HG03378 (cell line): ENCODE data around the gene S100G.
"Not testable (repeated sequence)": the region's sequence is repeated elsewhere in the genome, so short reads cannot be mapped to it uniquely, and the experiment has no call there.

Experiments
- ATAC-seq: cut with Tn5 transposase; IDR thresholded peaks from one replicate; pipeline ENCODE4 v1.9.1; 2021; ENCODE audit warnings: mild to moderate bottlenecking, moderate library complexity; ENCODE audit not compliant: unreplicated experiment

S100G gene, protein sequence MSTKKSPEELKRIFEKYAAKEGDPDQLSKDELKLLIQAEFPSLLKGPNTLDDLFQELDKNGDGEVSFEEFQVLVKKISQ

DNA sequence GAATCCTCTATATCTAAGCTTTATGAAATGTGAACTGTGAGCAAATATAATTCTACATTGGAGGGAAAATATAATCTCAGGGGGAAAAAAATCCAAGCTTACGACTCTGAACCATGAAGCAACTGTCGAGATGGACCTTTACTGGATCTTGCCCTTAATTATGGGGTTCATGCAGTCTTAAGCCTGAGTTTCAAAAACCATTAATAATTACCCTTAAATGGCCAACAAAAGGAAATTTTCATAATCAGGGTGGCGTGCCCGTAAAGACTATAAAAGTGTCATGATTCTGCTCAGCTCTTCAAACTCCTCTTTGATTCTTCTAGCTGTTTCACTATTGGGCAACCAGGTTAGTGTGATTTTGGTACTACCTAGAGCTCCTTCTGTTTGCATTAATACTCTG lies at the start of gene S100G:
S100G (plus strand) TSS at position 301 of the 400 bp plus-strand sequence. CDS start 849 bp downstream, outside the sequence.
- ATAC-seq, result no peak

DNA sequence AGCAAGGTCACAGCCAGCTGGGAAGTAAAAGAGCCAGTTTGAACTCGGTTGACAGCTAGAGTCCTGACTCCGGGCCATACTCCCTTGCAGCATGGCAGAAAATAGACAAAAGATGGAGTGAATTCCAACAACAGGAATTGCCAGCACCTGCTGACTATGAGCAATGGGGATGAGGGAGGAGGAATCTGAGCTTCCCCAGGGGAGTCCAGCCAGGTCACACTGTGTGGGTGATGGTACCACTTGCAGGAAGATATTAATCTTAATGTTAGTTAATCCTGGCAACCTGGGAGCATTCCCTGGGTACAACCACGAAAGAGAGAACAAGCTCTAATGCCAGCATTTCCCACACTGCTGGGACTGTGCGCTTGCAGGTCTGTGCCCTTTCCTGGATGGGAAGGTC lies 48.1 kb upstream of the S100G start:
- no peak for ATAC-seq

DNA sequence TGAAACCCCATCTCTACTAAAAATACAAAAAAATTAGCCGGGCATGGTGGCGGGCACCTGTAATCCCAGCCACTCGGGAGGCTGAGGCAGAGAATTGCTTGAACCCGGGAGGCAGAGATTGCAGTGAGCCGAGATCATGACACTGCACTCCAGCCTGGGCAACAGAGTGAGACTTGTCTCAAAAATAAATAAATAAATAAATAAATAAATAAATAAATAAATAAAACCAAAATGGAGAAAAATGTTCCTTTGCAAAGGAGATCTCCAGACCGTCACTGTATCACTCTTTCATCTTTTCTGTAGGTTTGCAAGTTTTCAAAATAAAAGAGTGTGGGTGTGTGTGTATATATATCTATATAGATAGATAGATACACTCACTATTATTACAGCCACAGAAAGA lies 46.7 kb upstream of the S100G start:
- ATAC-seq, result not testable (repeated sequence)

DNA sequence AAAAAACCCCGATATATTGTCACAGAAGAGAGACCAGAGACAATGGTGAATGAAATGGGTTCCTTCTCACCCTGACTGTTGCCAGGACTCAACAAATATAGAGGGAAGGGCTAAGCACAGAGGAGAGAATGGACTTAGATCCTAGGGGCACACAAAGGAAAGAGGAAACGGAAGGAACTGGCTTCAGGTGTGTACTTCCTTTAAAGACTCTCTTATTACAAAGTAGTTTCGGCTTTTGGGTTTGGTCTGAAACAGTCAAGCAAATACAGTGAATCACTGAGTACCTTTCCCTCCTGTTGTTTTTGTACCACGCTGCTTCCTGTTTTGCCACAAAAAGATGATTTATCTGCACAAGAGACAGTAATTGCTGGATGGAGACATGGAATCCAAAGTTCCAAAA lies 46.1 kb upstream of the S100G start:
- ATAC-seq, result no peak

DNA sequence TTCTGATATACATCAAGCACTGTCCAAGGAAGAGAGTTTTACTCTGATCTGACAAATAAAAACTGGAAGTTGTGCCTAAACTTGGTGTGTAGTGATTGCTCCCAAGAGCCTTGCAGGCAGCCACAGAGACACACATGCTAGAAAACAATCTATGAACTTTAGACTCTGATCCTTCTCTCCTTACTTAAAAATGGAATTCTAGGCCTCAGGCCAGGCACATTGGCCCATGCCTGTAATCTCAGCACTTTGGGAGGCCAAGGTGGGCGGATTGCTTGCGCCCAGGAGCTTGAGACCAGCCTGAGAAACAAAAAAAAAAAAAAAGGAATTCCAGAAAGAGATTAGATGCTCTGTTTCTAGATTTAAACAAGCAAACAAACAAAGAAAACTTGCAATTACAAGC lies 45.6 kb upstream of the S100G start:
- ATAC-seq, result no peak

DNA sequence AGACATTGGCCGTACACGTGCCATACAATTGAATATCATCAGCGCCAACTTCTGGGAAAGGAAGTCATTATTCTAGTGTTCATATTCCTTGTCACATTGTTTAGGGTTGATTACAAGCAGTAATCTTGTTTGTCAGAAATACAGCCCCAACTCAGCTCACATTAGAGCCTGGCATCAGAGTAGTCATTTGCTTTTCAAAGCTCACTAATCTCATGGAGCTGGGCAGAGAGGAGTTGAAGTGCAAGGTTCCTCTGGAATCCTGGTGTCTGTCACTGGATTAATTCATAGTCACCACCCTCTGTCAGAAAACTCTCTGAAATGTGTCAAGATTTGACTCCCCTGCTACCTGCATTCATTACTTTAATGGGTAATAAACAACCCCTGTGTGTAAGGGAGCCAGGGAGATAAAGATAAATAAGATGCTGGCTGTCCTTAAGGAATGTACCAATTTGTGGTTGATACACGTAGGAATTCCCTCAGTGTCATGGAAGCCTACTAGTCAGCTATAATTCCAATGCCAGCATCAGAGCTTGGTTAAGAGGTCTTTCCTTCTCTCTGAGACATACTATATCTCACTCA lies 43.7 kb upstream of the S100G start:
- no peak for ATAC-seq

DNA sequence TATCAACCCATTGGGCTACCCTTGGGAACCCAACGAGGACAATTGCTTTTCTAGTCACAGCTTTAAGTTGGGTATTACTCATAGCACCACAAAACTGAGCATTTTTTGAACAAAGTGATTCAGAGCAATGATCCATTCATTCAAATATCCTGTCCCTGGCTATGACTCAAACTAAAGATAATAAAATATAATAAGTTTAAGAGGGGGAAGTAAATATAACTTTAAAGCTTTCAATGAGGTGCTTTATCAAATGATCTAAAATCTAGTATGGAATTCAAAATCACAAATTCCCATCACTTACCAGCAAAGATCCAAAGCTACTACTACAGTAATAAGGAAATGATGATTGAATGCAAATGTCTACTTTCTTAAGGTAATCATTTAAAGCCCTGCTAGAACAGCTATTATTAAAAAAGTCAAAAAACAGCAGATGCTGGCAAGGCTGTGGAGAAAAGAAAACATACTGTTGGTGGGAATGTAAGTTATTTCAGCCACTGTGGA lies 39.8 kb upstream of the S100G start:
- no peak for ATAC-seq

DNA sequence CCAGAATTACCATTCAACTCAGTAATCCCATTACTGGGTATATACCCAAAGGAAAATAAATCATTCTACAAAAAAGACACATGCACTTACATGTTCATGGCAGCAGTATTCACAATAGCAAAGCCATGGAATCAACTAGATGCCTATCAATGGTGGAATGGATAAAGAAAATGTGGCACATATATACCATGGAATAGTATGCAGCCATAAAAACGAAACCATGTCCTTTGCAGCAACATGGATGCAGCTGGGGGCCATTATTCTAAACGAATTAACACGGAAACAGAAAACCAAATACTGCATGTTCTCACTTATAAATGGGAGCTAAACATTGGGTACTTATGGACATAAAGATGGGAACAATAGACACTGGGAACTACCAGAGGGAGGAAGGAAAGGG lies 39.3 kb upstream of the S100G start:
- not testable (repeated sequence) for ATAC-seq

DNA sequence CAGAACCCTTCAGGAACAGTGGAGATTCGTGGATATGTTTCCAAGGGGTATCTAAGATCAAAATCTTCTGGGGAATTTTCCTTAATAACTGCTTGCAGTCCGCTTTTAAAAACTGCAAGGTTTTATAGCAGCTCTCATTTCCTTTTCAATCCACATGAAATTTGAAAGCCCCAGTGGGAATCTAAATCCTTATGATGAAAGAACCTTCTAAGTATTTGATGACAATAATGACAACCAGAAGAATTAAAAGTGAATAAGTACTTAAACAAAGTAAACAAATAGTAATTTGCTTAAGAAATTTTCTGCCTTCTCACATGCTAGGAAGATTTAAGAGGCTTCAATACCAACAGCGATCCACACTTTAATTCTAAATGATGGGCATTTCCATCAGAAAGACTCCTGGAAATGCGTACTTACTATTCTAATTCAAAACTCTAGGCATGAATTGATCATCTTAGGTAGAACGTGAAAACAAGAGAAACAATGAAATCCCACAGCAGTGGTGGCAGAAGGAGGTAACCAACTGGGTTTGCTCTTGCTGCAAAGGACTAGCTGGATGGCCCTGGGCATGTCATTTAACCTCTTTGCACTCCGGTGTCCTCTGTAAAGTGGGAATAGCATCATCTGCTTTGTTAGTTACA lies 37.6 kb upstream of the S100G start:
- ATAC-seq, result no peak

DNA sequence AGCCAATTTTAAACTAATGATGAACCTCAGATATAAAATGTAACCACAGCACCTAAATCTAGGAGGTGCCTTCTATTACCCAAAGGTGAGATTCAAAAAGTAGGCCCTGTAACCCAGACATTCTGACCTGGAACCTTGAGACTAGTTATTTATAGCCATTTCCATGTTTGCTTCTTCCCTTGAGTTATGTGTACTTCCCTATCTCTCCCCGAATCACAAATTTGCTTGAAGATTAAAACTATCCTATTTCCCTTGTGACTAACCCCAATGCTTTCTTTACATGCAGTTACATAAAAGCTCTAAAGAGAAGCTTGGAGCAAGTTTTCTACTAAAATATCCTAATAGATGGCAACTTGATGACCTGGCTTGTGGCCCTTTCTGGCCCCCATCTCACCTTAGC lies 32.6 kb upstream of the S100G start:
- no peak for ATAC-seq

DNA sequence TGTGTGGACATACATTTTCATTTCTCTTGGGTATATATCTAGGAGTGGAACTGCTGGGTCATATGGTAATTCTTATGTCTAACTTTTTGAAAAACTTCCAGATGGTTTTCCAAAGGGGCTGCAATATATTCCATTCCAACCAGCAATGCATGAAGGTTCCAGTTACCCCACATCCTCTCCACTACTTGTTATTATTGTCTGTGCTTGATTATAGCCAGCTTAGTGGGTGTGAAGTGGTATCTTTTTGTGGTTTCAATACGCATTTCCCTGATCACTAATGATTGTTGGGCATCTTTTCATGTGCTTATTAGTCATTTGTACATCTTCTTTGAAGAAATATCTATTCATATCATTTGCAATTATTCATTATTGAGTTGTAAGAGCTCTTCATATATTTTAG lies 31.5 kb upstream of the S100G start:
- no peak for ATAC-seq

DNA sequence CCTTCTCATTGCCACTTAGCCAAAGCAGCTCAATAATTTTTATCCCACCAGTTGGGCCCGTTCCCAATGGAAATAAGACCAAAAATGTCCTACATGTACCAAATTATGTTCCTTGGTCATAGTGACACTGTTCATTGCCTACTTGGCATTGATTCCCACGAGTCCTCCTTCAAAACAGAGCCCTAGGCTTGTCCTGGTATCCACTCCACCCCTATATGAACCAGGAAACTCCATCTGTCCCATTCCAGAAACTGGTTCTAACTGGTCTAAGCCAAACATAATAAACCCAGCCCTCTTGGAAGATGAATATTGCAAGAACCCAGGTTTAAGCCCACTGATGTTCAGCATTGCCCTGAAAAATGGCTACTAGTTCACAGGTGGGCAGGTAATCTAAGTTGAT lies 30.9 kb upstream of the S100G start:
- no peak for ATAC-seq

DNA sequence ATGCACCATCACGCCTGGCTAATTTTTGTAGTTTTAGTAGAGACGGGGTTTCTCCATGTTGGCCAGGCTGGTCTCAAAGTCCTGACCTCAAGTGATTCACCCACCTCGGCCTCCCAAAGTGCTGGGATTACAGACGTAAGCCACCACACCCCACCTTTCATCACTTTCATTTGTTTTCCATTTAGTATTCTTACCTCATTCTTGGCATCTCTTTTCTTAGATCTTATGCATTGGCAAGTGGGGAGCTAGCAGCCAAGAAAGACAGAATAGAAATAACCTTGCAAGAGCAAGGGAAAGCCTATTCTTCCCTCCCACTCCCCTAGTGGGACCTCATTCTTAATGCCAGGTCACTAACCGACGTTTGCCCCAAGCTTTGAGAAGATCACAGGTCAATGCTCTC lies 21.4 kb upstream of the S100G start:
- not testable (repeated sequence) for ATAC-seq

DNA sequence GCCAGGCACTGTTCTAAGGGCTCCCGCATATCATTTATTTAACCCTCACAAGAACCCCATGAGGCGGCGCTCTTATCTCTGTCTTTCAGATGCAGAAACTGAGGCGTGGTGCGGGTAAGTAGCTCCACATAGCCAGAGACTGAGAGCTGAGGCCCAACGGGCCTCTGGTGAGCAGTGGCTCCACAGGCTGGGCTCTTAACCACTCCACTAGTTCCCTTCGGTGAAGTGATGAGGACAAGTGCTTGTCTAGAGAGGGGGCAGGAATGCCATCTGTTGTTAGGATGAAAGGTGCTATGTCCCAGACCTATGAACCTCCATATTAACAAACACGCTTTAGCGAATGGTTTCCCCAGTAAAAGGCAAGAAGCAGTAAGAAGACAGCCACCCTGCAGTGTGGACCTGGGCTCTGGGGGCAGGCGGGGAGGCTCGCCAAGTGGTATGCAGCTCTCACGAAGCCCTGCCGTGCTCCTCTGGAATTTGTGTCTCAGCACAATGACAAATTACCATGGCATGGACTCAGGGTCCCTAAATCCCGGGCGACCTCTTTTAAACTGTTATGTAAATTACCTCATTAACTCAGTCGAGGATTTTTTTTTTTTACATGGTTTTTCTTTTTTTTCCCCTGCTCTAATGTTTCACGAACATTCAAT lies 20.9 kb upstream of the S100G start:
- ATAC-seq, result no peak

DNA sequence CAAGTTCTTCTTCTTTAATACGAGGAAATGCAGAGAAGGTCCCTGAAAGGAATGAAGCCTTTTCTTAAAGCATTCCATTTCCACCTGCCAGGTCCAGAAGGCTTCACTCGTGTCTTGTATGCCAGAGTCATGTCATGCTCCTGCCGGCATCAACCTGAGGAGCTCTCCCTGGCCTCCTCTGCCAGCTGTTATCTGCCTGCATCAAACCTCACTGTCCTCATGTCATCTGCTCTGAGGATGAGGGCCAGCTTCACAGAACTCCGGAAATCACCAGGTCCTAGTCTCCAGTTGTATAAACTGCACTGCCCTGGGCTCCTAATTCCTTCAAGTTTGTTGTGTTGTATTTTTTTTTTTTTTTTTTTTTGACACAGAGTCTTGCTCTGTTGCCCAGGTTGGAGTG lies 20.0 kb upstream of the S100G start:
- no peak for ATAC-seq

DNA sequence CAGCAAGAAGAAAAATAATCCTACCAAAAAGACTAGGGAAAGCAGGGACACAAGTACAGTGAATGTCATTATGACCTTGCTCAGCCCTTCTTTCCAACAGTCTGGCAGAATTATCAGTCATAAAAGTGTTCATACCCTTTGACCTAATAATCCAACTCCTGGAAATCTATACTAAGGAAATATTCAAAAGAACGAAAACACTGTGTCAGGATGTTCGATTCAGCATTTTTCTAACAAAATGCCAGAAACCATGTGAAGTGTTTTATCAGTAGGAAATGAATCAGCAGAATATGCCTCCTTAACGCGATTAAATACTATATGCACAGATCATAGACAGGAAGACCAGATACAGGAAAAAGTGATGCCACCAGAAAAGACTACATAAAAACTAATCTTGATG lies 16.2 kb upstream of the S100G start:
- ATAC-seq, result no peak

DNA sequence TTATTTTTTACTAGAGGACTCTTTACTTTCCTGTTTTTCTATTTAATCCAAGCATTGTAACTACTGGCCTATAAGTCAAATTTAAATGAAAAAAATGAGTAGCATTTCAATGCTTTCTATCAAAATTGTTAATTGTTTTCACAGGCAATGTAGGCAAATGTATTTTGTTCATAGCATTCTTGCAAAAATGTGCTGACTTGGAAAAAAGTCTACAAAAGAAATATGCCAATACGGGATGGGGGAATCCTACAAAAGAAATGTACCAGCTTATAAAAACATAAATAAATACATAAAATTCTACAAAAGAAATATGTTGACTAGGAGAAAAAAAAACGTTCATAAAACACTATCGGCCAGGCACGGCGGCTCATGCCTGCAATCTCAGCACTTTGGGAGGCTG lies 14.9 kb upstream of the S100G start:
- no peak for ATAC-seq

DNA sequence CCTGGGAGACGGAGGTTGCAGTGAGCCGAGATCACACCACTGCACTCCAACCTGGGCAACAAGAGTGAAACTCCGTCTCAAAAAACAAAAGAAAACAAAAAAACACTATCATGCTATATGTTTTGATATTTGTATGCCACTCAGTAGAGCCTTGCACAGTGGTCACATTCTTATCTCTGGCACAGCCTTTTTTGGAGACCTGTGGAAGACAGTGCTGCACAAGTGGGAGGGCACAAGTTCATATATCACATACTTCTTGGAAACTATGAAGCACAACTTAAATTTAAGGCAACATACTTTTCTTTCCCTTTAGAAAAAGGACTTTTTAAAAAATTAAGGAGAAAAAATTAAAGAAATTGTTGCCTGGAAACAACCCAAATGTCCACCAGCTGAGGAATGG lies 14.4 kb upstream of the S100G start:
- ATAC-seq, result no peak

DNA sequence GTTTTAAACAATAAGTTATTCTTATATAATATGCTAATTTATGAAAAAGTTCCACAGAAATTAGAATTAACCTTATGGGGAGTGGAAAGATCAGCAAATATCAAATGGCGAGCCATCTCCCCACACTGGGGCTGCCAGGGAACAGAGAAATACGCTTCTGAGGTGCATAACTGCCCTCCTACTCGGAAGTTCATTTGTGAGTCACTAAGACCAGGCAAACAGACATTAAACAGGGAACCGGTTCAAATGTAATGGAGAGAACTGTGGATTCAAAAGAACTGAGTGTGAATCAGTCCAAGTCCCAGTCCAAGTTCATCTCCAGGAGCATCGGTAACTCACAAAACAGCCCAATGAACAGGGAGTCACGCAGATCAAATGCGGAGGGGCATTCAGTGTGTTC lies 11.4 kb upstream of the S100G start:
- ATAC-seq, result no peak

DNA sequence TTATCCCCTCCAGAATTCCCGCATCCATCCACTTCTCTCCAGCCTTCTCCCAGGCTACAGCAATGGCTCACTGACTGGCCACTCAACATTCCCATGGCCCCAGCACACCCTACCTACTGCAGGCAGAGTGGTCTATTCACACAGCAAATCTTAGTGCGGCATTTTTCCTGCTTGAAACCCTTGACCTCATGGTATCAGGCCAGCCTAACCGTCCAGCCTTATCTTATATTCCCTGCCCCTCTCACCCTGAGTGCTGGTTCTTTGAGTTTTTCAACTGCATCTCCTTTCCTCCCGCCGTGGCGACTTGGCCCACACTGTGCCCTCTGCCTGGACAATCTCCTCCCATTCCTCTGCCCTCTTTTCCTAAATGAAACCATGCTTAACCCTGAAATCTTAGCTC lies 10.0 kb upstream of the S100G start:
- no peak for ATAC-seq

DNA sequence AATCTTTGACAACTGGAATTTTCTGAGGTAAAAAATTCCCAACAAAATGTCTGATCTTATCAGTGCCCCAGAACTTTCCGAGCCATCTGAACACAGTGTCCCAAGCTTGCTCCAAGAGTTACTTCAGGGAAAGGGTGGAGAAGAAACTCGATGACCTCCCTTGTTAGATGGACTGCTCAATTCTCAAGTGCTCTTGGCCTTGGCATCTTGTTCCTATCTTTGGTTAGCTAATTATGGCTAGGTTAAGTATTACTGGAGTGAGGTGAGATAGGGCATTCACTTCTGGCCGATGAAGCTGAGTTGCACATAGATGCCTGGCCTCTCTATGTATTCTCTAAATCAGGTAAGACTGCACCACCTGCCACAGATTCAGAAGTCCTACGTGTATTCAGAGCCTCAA lies 9.1 kb upstream of the S100G start:
- no peak for ATAC-seq

DNA sequence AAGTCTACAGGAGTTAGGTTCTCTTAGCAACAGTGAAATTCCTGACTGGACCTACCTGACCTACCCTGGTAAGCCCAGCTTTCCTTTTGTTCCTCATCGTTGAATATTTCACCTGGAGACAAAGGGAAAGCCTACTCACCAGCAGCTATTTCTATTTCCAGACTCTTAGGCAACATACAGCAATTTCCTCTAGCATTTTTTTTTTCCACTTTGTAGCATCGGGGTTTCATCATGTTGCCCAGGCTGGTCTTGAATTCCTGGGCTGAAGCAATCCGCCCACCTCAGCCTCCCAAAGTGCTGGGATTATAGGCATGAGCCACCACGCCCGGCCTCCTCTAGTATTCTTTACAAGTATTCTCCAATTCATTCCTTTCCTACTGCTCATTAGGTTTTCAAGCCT lies 6.8 kb upstream of the S100G start:
- no peak for ATAC-seq
